Lung microvascular endothelial cell (primary cell): ENCODE data around the gene NUP98. TPM values are rescaled to one million over a fixed set of nuclear protein-coding genes. Genes with fewer than 3 reads are reported as not detected.

Experiments used
- DNase-seq, 2 donors: peaks; one replicate each; pipeline versions ENCODE4 v3.0.0 to v3.0.0-alpha.2; 2010; ENCODE audit warnings: low read depth in 2 of 2
- total RNA-seq: library from RNA; depleted of rRNA; stranded (reverse); fragments of >200 nt; gene quantifications from 2 replicates; pipeline ENCODE4 v1.2.1, GENCODE V29; 2014

Gene NUP98
- total RNA-seq, 1 donor from 2014 or later: 70.8 TPM

- no peak for DNase-seq
These were observed 59.9 kb downstream of the NUP98 start for GRCh38 chr11:3737386-3737933.

- no peak for DNase-seq
These were observed 60.5 kb downstream of the NUP98 start for GRCh38 chr11:3736816-3737215.

DNA sequence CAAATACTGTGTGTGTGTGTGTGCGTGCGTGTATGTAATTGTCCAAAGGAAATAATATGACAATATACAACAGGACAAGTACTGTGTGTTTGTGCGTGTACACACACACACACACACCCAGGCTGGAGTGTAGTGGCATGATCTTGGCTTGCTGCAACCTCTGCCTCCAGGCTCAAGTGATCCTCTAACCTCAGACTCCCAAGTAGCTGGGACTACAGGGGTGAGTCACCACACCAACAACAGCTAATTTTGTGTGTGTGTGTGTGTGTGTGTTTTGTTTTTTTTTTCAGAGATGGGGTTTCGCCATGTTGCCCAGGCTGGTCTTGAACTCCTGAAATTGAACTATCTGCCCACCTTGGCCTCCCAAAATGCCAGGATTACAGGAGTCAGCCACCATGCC is 61.5 kb downstream of the NUP98 start:
- peak; percentile 2 to 9 for DNase-seq

DNA sequence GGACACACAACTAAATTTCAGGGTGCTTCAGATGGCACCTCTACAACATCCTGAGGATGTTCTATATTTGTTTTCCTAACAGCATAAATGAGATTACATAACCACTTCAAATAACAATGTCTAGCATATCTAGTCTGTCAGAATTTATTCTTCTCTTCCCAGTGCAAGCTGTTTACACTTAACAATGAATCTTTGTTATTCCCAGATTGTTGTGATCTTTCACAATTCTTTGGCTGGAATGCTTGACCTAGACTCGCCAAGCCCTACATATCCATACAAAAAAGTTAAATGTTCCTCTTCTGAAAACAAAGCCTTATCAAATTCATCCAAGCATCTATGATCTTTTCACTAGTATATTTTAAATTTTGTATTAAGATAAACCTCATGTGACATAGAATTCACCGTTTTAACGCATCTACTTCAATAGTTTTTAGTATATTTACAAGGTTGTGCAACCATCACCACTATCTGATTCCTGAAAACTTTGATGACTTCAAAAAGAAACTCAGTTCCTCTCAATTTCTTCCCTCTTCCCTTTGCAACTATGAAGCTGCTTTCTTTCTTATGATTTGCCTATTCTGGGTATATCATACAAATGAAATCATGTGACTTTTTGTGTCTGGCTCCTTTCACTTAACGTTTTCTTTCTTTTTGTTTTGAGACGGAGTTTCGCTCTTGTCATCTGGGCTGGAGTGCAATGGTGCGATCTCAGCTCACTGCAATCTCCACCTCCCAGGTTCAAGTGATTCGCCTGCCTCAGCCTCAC is 64.5 kb downstream of the NUP98 start:
- DNase-seq: no peak

DNA sequence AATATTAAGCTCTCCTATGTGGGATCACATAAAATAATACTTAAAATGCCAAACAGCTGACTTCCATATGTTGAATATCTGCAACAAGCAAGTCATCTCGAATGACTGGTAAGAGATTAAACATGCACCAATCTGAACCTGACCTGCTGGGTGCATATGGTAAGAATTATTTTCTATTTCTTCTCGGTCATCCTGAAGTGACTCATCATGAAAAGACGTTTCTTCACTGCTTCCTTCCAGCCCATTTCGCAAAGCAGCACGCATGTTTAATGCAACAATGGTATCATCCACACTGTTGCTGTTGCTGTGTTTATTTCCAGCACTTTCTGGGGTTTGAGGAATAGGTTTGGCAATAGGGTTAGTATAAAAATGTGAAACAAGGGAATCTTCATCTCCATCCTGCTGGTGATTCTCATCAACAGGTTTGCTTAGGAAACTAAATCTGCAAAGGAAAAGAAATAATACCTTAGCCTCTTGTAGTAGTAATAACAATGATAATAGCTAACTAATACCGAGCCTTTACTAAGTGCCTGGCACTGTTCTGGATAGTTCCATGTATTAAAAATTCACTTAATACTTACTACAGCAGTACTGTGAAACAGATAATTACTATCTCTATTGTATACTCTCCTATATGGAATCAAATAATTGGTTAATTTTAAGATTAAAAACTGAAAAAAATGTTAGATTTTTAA is 74.2 kb downstream of the NUP98 start:
- peak in 1 of 2 donors; percentile 89 for DNase-seq

DNA sequence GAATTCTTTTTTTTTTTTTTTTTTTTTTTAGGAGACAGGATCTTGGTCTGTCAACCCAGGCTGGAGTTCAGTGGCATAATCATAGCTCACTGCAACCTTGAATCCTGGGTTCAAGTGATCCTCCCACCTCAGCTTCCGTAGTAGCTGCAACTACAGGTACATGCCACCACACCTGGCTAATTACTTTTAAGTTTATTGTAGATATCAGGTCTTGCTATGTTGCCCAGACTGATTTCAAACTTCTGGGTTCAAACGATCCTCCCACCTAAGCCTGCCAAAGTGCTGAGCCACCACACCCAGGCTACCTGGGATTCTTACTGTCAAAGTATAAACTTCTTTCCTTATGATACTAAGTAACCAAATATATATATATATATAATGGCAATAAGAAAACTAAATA is 75.3 kb downstream of the NUP98 start:
- DNase-seq: no peak

DNA sequence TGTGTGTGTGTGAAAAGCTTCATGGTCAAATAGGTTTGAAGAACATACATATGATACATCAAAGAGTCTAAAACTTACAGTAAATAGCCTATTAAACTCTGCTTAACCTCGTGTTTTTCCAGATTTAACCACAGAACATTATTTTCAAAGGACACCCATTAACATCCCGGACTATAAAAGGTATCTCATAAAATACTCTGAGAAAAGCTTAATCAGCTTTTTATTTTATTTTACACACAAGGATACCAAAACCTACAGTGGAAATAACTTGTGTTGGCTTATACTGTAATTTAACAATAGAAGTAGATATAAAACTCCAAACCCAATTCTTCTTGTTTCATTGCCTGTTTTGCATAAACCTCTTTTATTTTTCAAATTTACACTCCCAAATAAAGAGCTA is 76.4 kb downstream of the NUP98 start:
- DNase-seq: no peak

- no peak for DNase-seq
These were observed 85.1 kb downstream of the NUP98 start for GRCh38 chr11:3712274-3712673.

DNA sequence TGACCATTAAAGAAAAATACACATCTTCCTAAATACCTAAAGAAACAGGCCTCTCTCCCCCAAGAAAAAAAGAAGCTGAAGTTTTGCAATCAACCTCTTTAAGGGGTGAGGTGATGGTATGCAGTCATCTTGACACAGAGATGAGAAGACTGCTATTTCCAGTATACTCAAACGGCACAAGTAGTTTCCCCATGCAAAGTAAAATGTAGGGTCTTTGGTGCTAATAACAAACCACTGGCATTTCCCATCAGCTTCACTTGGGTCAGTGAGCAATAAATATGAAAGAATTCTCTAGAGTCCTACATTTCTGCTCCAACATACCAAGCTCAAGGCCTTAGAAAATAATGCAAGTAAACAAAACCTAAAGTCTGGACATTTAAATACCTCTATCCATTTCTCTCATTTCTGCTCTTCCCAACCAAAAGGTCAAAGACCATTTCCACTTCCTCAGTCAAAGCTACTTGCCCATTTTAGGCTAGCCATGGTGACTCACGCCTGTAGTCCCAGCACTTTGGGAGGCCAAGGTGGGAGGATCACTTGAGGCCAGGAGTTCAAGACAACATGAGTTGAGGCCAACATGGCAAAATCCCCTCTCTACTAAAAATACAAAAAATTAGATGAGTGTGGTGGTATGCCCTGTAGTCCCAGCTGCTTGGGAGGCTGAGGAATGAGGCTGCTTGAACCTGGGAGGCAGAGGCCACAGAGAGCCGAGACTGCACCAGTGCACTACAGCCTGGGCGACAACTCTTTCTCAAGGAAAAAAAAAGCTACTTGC is 86.7 kb downstream of the NUP98 start:
- no peak for DNase-seq

GRCh38 chr11:3709977-3710376 is 87.4 kb downstream of the NUP98 start:
- DNase-seq: no peak

GRCh38 chr11:3707176-3707575 is 90.2 kb downstream of the NUP98 start:
- no peak for DNase-seq

GRCh38 chr11:3703383-3703782 is 94.0 kb downstream of the NUP98 start:
- DNase-seq: no peak

- DNase-seq: no peak
These were observed 96.4 kb downstream of the NUP98 start for GRCh38 chr11:3700910-3701309.

- DNase-seq: no peak
These were observed 96.9 kb downstream of the NUP98 start for GRCh38 chr11:3700410-3700809.

- no peak for DNase-seq
These were observed 110.6 kb downstream of the NUP98 start for GRCh38 chr11:3686751-3687150.

GRCh38 chr11:3685923-3686322 is 111.4 kb downstream of the NUP98 start:
- no peak for DNase-seq

DNA sequence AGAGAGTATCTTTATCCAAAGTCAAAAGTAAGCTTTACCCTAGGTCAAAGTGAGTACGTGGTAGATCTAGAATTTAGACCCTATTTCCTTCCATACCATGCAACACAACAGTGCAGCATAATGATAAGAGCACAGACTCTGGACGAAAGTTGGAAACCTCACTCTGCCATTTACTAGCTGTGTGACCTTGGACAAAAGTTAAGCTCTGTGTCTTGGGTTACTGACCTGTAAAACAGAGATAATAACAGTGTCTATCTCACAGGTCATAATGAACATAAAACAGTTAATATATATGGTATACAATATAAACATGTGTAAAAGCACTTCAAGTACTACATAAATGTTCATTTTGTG is 112.6 kb downstream of the NUP98 start:
- no peak for DNase-seq

- DNase-seq: no peak
These were observed 113.1 kb downstream of the NUP98 start for GRCh38 chr11:3684129-3684818.

GRCh38 chr11:3683039-3683438 is 114.3 kb downstream of the NUP98 start:
- no peak for DNase-seq

- DNase-seq: no peak
These were observed 118.3 kb downstream of the NUP98 start for GRCh38 chr11:3679077-3679476.

DNA sequence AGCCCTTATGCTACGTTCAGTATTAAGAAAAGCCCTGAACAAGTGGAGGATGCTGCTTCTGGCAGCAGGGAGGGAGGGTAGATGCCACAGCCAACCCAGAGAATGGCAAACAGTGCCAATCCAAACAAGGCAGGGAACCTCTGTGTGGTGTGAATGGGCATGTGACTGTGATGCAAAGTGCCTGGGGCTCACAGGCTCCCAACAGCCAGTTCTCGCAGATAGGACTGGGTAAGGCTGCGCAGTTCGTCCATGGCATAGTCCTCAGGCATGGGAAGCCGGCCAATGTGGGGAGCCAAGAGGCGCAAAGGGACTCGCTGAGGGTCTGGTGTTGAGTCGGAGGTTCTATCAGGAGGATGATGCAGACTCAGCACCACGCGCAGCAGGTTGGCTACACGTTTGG is 121.4 kb downstream of the NUP98 start:
- no peak for DNase-seq

GRCh38 chr11:3674189-3674588 is 123.2 kb downstream of the NUP98 start:
- peak in 1 of 2 donors; percentile 74 for DNase-seq
